ENCODE results near the gene SH3BP5. TPM values are rescaled to one million over a fixed set of nuclear protein-coding genes. Genes with fewer than 3 reads are reported as not detected.

The SH3BP5 gene
- total RNA-seq, 1 donor from 2014 or later, result 5.2 TPM

DNA sequence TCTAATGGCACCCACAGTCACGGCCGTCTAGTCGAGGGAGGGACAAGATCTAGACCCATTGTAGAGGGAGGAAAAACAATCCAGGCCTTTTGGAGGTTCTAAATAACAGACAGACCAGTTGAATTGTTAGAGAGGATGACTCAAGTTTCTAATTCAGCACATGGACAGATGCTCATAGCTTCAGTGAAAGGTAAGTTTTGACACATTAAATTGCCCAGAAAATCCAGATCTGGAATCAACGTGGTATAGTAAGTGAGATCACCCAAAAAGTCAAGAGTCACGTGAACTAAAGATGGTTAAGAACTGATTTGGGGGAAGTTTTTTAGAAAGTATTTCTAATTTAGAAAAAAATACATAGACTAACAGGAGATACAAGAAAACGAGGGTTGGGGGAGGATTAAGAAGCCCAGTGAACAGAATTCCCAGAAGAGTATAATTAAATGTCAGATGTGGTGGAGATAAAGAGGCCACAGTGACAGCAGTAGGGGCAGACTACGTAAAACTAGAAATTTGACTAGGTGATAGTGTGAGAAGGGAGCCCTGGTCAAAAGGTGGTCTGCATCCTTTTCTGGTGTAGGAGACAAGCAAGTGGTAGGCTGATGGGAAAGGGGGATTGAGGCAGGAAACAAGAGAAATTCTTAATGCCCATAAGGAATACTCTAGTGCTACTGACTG is 79.2 kb downstream of the SH3BP5 start:
- Mint-ChIP-seq H3K27me3 (ENCODE audit: low read depth) (no peaks in the 10 kb centered on the region), H3K4me3 (no peak overlapping the region), H3K27ac (ENCODE audit: unreplicated experiment) (no peak overlapping the region), H3K4me1 (no peaks in the 10 kb centered on the region), H3K36me3 (ENCODE audit: low read depth) (peaks cover 19% of the 10 kb centered on the region), H3K9me3 (no peaks in the 10 kb centered on the region)
- TF ChIP-seq CTCF (conservative IDR thresholded peaks at IDR 0.05), result no peak
- DNase-seq (ENCODE audit: low read depth, low spot score), result no peak

DNA sequence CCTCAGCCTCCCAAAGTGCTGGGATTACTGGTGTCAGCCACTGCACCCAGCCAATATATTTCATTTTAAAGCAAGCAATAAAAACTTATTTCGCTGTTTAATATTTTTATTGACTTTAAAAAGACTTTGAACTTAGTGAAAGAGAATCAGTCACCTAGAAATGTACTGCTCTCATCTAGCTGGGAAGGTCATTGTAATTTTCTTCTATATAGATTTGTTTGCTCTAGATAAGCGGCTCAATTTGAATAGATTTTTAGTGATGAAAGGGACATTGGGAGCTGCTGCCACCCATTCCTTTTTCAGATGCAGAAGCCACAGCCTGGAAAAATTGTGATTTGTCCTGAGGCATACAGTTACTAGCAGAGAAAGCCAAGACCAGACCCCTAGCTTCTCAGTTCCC is 86.2 kb downstream of the SH3BP5 start:
- no peak for DNase-seq (ENCODE audit: low read depth, low spot score)
- H3K4me1 Mint-ChIP-seq, result no peaks in the 10 kb centered on the region
- H3K9me3 Mint-ChIP-seq, result no peaks in the 10 kb centered on the region
- H3K36me3 Mint-ChIP-seq (ENCODE audit: low read depth), result peaks cover 14% of the 10 kb centered on the region
- no peak for TF ChIP-seq CTCF (conservative IDR thresholded peaks at IDR 0.05)
- no peaks in the 10 kb centered on the region for H3K27me3 Mint-ChIP-seq (ENCODE audit: low read depth)
- no peak overlapping the region for H3K4me3 Mint-ChIP-seq
- H3K27ac Mint-ChIP-seq (ENCODE audit: unreplicated experiment), result no peak overlapping the region

DNA sequence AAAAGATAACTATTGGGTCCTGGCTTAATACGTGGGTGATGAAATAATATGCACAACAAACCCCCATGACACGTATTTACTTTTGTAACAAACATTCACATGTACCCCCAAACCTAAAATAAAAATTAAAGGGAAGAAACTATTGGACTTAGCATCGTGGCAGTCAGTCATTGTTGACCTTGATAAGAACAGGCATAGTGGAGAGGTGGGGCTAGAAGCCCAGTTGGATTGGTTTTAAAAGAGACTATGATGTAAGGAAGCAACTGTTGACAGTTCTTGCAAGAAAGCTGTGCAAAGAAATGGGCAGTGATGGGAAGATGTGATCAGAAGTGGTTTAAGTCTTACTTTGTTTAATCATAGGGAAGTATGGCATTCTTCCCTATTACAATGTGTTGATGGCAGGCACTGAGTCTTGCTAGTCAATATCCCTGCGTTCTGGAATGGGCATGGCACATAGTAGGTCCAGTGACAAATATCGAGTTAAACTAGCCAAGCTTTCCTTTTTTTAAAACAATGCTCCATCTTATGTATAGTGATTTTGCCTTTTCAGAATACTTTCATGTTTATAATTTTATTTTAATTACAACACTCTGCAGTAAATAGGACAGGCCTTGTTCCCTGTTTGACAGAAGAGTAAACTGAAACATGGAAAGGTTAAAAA is 88.4 kb downstream of the SH3BP5 start:
- Mint-ChIP-seq H3K9me3 (no peaks in the 10 kb centered on the region), H3K27ac (ENCODE audit: unreplicated experiment) (no peak overlapping the region), H3K4me3 (no peak overlapping the region), H3K27me3 (ENCODE audit: low read depth) (no peaks in the 10 kb centered on the region), H3K36me3 (ENCODE audit: low read depth) (peaks cover 11% of the 10 kb centered on the region), H3K4me1 (peaks cover 5% of the 10 kb centered on the region)
- DNase-seq (ENCODE audit: low read depth, low spot score), result no peak
- TF ChIP-seq CTCF (conservative IDR thresholded peaks at IDR 0.05), result no peak

- H3K4me3 Mint-ChIP-seq, result no peak overlapping the region
- peak; percentile 32 for TF ChIP-seq CTCF (conservative IDR thresholded peaks at IDR 0.05)
- no peaks in the 10 kb centered on the region for H3K27me3 Mint-ChIP-seq (ENCODE audit: low read depth)
- peaks cover 11% of the 10 kb centered on the region for H3K36me3 Mint-ChIP-seq (ENCODE audit: low read depth)
- H3K4me1 Mint-ChIP-seq, result peaks cover 5% of the 10 kb centered on the region
- no peak for DNase-seq (ENCODE audit: low read depth, low spot score)
- H3K9me3 Mint-ChIP-seq, result no peaks in the 10 kb centered on the region
- no peak overlapping the region for H3K27ac Mint-ChIP-seq (ENCODE audit: unreplicated experiment)
Observed at GRCh38 chr3:15241341-15241740, 91.0 kb downstream of the SH3BP5 start.

DNA sequence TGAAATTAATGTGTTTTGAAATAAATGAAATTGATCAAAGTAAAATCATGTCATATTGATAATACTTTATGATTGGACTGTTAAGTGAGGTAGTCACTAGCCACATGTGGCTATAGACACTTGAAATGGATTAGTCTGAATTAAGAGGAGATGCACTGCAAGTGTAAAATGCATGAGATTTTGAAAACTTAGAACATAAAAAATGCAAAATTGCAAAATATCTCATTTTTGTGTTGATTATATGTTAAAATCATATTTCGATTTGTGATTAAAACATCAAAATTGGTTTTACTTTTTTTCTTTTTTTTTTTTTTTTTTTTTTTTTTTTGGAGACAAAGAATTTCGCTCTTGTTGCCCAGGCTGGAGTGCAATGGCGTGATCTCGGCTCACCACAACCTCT is 103.1 kb downstream of the SH3BP5 start:
- no peak for DNase-seq (ENCODE audit: low read depth, low spot score)
- no peaks in the 10 kb centered on the region for H3K9me3 Mint-ChIP-seq
- no peak for TF ChIP-seq CTCF (conservative IDR thresholded peaks at IDR 0.05)
- H3K27me3 Mint-ChIP-seq (ENCODE audit: low read depth), result no peaks in the 10 kb centered on the region
- no peak overlapping the region for H3K27ac Mint-ChIP-seq (ENCODE audit: unreplicated experiment)
- peaks cover 5% of the 10 kb centered on the region for H3K36me3 Mint-ChIP-seq (ENCODE audit: low read depth)
- no peak overlapping the region for H3K4me3 Mint-ChIP-seq
- H3K4me1 Mint-ChIP-seq, result no peaks in the 10 kb centered on the region
